ENCODE results near the gene PCDH9. TPM values are rescaled to one million over a fixed set of nuclear protein-coding genes. Genes with fewer than 3 reads are reported as not detected.

The PCDH9 gene
- total RNA-seq, 1 experiment from 2014 or later, result 7.7 TPM

DNA sequence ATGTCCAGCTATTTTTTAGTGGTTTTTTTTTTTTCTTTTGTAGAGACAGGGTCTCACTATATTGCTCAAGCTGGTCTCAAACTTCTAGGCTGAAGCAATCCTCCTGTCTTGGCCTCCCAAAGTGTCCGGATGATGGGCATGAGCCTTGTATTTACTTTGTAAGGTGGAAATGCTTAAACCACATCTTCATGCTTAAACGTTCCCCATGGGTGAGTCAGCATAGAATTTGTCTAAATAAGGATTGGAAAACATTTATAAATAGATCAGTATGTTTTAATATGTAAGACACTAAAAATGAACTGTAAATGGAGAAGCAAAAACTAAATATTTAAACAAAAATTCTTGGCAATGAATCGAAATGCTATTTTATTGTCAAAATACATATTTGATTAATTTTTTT, 698.0 kb downstream of the PCDH9 start:
- DNase-seq (ENCODE audit: low spot score), result peak; percentile 24

DNA sequence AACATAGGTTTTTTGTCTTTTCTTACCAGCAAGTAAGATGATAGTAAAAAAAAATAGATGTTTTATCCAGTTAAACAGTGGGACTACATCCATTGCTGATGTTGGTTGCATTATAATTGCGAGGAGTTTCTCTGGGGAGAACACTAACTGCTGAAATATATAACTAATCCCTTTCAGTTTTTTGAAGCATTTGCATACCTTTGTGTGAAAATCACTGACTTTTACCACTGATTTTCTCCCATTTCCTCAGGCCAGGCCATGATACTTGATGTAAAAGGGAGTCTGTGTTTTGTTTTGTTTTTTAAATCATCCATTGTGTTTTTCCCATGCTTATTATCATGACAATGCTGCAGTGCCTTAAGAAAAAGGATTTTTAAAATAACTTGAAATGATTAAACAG, 699.5 kb downstream of the PCDH9 start:
- DNase-seq (ENCODE audit: low spot score), result no peak

GRCh38 chr13:66530158-66530557, 700.0 kb downstream of the PCDH9 start:
- no peak for DNase-seq (ENCODE audit: low spot score)

- DNase-seq (ENCODE audit: low spot score), result no peak
Measured at GRCh38 chr13:66528944-66529576, 701.1 kb downstream of the PCDH9 start.

GRCh38 chr13:66528180-66528579, 702.0 kb downstream of the PCDH9 start:
- no peak for DNase-seq (ENCODE audit: low spot score)

GRCh38 chr13:66520511-66521355, 709.4 kb downstream of the PCDH9 start:
- DNase-seq (ENCODE audit: low spot score), result no peak

GRCh38 chr13:66519259-66519658, 710.9 kb downstream of the PCDH9 start:
- DNase-seq (ENCODE audit: low spot score), result no peak

DNA sequence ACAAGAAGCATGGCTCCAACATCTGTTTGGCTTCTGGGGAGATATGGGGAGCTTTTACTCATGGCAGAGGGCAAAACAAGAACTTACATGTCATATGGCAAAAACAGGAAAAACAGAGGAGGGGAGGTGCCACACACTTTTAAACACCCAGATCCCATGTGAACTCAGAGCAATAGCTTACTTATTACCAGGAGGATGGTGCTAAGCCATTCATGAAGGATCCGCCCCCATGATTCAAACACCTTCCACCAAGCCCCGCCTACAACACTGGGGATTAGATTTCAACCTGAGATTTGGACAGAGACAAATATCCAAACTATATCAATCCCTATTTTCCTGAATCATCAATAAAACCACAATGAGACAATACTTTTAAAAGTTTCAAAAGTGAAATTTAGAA, 712.1 kb downstream of the PCDH9 start:
- no peak for DNase-seq (ENCODE audit: low spot score)

DNA sequence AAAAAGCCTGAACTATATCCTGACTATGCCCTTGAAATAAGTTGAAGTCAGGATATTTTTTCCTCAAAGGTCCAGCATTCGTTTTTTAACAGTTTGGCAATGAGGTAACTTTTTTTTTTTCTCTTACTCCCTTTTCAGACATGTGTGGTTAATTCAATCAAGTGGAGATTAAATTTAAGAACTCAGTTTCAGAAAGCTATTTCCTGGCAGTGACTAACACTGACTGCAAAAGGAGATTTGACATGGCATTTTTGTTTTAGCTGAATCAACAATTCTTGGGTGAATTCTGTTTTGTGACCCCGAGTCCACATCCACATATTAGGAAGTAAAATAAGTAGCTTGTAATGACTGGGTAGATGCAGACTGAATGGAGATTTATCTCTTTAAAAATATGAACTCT, 716.4 kb downstream of the PCDH9 start:
- peak; percentile 6 for DNase-seq (ENCODE audit: low spot score)

DNA sequence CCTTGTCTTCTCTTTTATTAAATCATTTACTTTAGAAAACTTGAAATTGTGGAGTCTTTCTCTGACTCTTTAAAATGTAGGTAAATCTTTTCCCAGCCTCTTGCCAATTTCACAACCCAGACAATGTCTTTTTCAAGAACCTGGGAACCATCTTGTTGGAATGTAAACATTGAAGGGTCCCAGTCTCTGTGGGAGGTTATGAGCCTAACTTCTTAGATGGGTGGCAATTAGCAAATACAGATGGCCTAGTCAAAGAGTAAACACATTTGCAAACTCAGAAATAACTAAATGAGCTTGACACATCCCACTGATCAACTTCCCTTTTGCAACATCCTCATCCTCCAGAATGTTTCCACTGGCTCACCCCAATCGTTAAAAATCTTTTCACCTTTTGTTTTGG, 721.0 kb downstream of the PCDH9 start:
- DNase-seq (ENCODE audit: low spot score), result no peak

DNA sequence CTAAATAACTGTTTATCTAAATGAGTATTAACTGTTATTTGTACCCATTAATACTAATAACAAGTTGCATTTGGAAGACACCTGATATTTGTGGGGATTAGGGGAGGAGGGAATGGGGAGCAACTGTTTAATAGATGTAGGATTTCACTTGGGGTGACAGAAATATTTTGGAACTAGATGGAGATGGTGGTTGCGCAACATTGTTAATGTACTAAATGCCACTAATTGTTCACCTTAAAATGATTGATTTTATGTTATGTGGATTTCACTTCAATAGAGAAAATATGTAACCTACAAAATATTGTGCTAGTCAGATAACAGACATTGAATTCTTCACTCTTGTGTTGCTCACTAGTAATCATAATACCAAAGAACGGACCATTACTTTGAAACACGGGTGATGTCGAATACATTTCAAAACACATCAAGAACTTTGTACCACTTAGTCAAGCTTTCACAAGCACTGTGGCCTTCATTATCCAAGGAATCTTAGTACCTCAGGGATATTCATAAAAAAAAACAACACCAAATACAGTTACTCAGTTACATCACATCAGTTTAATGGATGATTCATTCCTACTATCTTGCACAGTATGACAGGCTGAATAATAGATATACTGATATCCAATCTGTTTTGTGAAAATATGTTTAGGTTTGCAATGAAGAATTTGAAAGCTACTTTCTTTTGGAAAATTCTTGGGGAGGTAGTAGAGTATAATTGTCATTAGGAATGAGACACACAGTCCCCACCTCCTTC, 721.8 kb downstream of the PCDH9 start:
- no peak for DNase-seq (ENCODE audit: low spot score)

GRCh38 chr13:66506979-66507378, 723.2 kb downstream of the PCDH9 start:
- DNase-seq (ENCODE audit: low spot score), result no peak

DNA sequence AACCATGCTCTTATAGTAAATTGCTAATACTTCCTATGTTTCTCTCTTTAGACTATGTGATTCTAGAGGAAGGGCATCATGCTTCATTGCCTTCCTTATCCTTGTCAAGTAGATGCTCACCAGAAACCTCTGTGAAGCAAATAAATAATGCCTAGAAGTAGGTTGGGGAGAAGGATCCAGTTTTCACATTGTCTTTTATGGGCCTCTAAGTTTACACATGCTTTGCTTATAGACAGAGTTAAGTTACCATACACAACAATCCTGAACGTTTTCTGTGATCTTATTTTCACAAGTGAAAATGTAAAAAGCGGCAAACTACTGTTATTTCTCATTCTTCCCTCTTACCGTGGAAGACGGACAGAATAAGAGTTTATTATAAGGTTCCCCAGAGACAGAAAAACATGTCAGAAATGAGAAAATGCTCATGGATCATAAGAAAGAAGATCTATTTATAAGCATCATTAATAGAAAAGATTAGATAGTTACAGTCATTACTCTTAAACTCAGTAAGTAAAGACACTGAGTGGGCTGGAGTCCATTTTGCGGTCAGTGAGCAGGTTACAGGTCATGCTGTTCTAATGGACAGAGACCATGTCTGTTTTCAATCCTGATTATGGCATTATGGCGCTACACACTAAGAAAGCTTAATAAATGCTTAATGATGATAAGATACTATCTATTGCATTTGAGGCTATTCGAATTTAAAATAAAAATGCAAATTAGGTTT, 723.9 kb downstream of the PCDH9 start:
- DNase-seq (ENCODE audit: low spot score), result no peak

GRCh38 chr13:66503890-66504289, 726.2 kb downstream of the PCDH9 start:
- DNase-seq (ENCODE audit: low spot score), result no peak

GRCh38 chr13:66501181-66501580, 729.0 kb downstream of the PCDH9 start:
- no peak for DNase-seq (ENCODE audit: low spot score)

- DNase-seq (ENCODE audit: low spot score), result no peak
Measured at GRCh38 chr13:66492479-66492878, 737.7 kb downstream of the PCDH9 start.

GRCh38 chr13:66491251-66491650, 738.9 kb downstream of the PCDH9 start:
- DNase-seq (ENCODE audit: low spot score), result no peak

DNA sequence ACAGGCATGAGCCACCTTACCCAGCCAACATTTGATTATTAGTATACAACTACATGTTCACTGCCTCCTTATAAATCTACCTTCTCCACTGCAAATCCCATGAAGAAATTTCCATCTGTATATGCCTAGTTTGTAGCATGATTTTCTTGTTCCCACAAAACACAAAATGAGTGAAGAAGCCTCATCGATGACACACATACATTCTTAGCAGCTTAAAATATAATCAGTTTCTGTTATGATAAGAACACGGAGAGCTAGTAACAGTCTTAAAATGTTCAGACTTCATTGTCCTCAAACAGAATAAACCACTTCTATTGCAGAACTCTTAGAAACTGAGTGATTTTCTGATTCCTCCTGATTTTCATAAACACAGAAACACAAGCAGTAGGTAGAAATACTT, 740.5 kb downstream of the PCDH9 start:
- DNase-seq (ENCODE audit: low spot score), result no peak

DNA sequence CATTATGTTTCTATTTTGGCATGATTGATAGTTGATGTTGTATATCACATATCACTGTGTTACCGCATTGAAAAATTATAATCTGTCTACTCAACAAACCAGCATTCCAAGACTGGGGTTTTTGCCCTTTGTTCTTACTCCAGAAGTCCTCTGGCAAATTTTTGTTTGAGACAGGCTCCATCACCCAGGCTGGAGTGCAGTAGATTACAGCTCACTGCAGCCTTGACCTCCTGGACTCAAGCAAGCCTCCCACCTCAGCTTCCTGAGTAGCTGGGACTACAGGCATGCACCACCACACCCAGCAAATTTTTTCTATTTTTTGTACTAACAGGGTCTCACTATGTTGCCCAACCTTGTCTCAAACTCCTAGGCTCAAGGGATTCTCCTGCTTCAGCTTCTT, 741.0 kb downstream of the PCDH9 start:
- DNase-seq (ENCODE audit: low spot score), result no peak

DNA sequence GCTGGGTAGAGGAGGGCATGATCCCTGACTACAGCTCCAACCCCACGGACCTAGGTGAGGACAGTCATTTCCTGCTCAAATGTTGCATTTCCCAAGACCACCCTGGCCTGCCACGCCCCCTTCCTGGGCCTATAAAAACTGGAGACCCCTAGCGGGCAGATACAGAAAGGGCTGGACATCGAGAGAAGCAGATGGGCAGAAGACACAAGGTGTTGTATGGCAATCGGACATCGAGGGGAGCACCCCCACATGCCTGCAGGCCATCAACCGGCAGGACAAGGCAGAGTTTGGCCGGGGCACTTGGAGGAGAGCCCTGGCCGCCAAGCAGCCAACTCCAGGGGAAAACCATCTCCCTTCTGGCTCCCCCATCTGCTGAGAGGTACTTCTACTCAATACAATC, 746.4 kb downstream of the PCDH9 start:
- DNase-seq (ENCODE audit: low spot score), result no peak

- DNase-seq (ENCODE audit: low spot score), result no peak
Measured at GRCh38 chr13:66482836-66483235, 747.3 kb downstream of the PCDH9 start.

GRCh38 chr13:66477816-66478215, 752.3 kb downstream of the PCDH9 start:
- DNase-seq (ENCODE audit: low spot score), result no peak
